Uterus (tissue), 4 donors: ENCODE data around the gene NKX3-2. TPM values are rescaled to one million over a fixed set of nuclear protein-coding genes. Genes with fewer than 3 reads are reported as not detected.

Experiments used
- DNase-seq, 2 donors: peaks; one replicate each; pipeline ENCODE4 v3.0.0-alpha.2; 2019 to 2020
- H3K27ac ChIP-seq, 2 donors: fragments of 200-600 bp; sonication (generic); 1 replicate in 1 of 2; 2 replicates in 1 of 2; pipeline ENCODE4 v1.5.1; 2016 to 2018
- H3K27me3 ChIP-seq, 2 donors: fragments of 200-600 bp; sonication (generic); one replicate each; pipeline ENCODE4 v1.5.1; 2018 to 2019; ENCODE audit warnings: control low read depth in 1 of 2
- H3K36me3 ChIP-seq, 2 donors: fragments of 200-600 bp; sonication (generic); one replicate each; pipeline ENCODE4 v1.5.1; 2019; ENCODE audit warnings: control low read depth in 1 of 2
- H3K4me1 ChIP-seq, 2 donors: fragments of 200-600 bp; sonication (generic); one replicate each; pipeline ENCODE4 v1.5.1; 2018 to 2019; ENCODE audit warnings: control low read depth in 1 of 2
- H3K4me3 ChIP-seq, 2 donors: fragments of 200-600 bp; sonication (generic); 1 replicate in 1 of 2; 2 replicates in 1 of 2; pipeline ENCODE4 v1.5.1; 2018 to 2019; ENCODE audit warnings: mild to moderate bottlenecking in 1 of 2
- H3K9me3 ChIP-seq, 2 donors: fragments of 200-600 bp; sonication (generic); one replicate each; pipeline ENCODE4 v1.5.1; 2019; ENCODE audit warnings: control low read depth in 1 of 2
- CTCF ChIP-seq, 4 experiments: fragments of 200-600 bp in 2 of 4; fragments of 450-650 bp in 2 of 4; sonication (generic) in 2 of 4; IDR thresholded peaks; one replicate each; pipeline ENCODE4 v1.5.1; 2016 to 2019; ENCODE audit warnings: antibody characterized with exemption in 4 of 4, mild to moderate bottlenecking in 2 of 4, moderate library complexity in 1 of 4
- POLR2A ChIP-seq, 2 donors: fragments of 450-650 bp; IDR thresholded peaks; one replicate each; pipeline ENCODE4 v1.6.1; 2016; ENCODE audit warnings: antibody characterized with exemption in 2 of 2, mild to moderate bottlenecking in 1 of 2, moderate library complexity in 1 of 2
- intact Hi-C: fragments of 100-400 bp; cut with DNase I; formaldehyde crosslinking; loops from one replicate; pipeline ENCODE4 v1.15.1; 2023; ENCODE audit warnings: low total_unique reads
- total RNA-seq, 4 donors: library from RNA; depleted of rRNA in 3 of 4; stranded (reverse); fragments of >200 nt in 3 of 4; gene quantifications; one replicate each; pipeline versions ENCODE4 v1.1.0 to v1.2.4, GENCODE V29; 2014 to 2023
- donor health status: DM: yes; HTN: yes; CAD: no.

NKX3-2 gene
- total RNA-seq, 4 donors from 2014 or later = 0.62 to 1.2 TPM; not detected in 2

DNA sequence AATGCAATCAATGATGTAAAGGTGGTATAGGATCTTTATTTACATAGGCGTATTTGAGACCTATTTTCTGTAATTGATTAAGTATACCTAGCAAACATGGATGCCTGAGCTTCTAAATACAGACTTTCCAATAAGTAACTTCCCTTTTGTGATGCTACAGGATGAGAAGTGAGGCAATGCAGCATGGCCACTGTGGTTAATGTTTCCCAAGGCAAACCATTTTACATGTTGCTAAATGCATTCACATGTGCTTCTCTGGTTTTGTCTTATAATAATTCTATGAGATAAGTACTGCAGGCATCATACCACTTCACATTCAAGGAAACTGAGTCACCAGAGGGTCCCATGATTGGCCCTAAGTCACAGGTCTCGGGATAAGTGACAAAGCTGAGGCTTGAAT is 35.7 kb upstream of the NKX3-2 start:
- Histone ChIP-seq H3K9me3 (no peaks in the 10 kb centered on the region), H3K4me1 (no peaks in the 10 kb centered on the region), H3K4me3 (no peak overlapping the region), H3K27me3 (no peaks in the 10 kb centered on the region), H3K27ac (no peak overlapping the region), H3K36me3 (no peaks in the 10 kb centered on the region)
- DNase-seq = no peak
- intact Hi-C loops = no loop called here
- TF ChIP-seq POLR2A (IDR thresholded peaks at IDR 0.05) (no peak), CTCF (IDR thresholded peaks at IDR 0.05) (no peak)

DNA sequence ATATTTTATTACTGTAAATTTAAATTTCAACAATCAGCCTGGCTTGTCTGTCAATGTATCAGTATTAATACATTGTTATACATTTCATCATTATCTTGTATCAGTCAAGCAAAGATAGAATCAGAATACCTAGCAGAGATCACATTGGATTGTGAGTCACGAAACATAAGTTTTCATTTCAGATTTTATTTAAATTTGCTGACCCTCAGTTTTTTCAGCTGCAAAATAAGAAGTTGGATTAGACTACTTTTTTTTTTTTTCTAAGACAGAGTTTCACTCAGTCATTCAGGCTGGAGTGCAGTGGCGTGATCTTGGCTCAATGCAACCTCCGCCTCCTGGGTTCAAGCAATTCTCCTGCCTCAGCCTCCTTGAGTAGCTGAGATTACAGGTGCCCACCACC is 33.4 kb upstream of the NKX3-2 start:
- no peak overlapping the region for H3K4me3 ChIP-seq
- no peaks in the 10 kb centered on the region for H3K36me3 ChIP-seq
- intact Hi-C loops = no loop called here
- H3K27me3 ChIP-seq = no peaks in the 10 kb centered on the region
- H3K9me3 ChIP-seq = no peaks in the 10 kb centered on the region
- DNase-seq = no peak
- no peak overlapping the region for H3K27ac ChIP-seq
- TF ChIP-seq POLR2A (IDR thresholded peaks at IDR 0.05) = no peak
- no peak for TF ChIP-seq CTCF (IDR thresholded peaks at IDR 0.05)
- H3K4me1 ChIP-seq = no peaks in the 10 kb centered on the region

- H3K4me1 ChIP-seq = no peaks in the 10 kb centered on the region
- intact Hi-C loops = no loop called here
- no peaks in the 10 kb centered on the region for H3K9me3 ChIP-seq
- TF ChIP-seq CTCF (IDR thresholded peaks at IDR 0.05) = no peak
- TF ChIP-seq POLR2A (IDR thresholded peaks at IDR 0.05) = no peak
- no peaks in the 10 kb centered on the region for H3K36me3 ChIP-seq
- no peaks in the 10 kb centered on the region for H3K27me3 ChIP-seq
- H3K27ac ChIP-seq = no peak overlapping the region
- no peak for DNase-seq
- H3K4me3 ChIP-seq = no peak overlapping the region
Measured at GRCh38 chr4:13570916-13571315, 26.6 kb upstream of the NKX3-2 start.

DNA sequence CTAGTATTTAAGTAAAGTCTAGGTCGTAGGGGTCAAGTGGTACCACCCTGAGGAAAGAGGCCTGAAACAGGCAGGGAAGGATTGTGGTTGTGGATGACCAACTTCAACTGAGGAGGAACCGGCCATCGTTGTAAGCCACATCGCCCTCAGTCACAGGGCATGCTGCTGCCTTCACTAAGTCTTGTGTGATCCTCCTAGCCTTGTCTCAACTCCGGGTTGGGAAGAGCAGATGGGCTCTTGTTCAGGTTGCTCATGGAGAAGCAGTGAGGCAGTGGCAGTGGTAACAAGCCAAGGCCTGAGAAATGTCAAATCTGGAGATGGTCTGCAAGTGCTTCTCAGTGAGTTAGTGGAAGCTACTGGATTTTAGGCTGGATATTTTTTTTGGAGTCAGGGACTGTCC is 22.8 kb upstream of the NKX3-2 start:
- no peaks in the 10 kb centered on the region for H3K27me3 ChIP-seq
- DNase-seq = no peak
- no peak for TF ChIP-seq POLR2A (IDR thresholded peaks at IDR 0.05)
- no peak for TF ChIP-seq CTCF (IDR thresholded peaks at IDR 0.05)

GRCh38 chr4:13562876-13563275 is 18.6 kb upstream of the NKX3-2 start:
- H3K27ac ChIP-seq = no peak overlapping the region
- no peak for TF ChIP-seq POLR2A (IDR thresholded peaks at IDR 0.05)
- TF ChIP-seq CTCF (IDR thresholded peaks at IDR 0.05) = no peak
- no peaks in the 10 kb centered on the region for H3K27me3 ChIP-seq
- H3K4me1 ChIP-seq = no peaks in the 10 kb centered on the region
- H3K36me3 ChIP-seq = no peaks in the 10 kb centered on the region
- intact Hi-C loops = no loop called here
- no peaks in the 10 kb centered on the region for H3K9me3 ChIP-seq
- no peak for DNase-seq
- H3K4me3 ChIP-seq = no peak overlapping the region

More for the DNA sequence above, 22.8 kb upstream of the NKX3-2 start:
- Histone ChIP-seq H3K4me1 (no peaks in the 10 kb centered on the region), H3K4me3 (no peak overlapping the region), H3K36me3 (no peaks in the 10 kb centered on the region), H3K9me3 (no peaks in the 10 kb centered on the region), H3K27ac (no peak overlapping the region)
- intact Hi-C loops = no loop called here
